Measurements from ENCODE around the gene STX16. TPM values are rescaled to one million over a fixed set of nuclear protein-coding genes. Genes with fewer than 3 reads are reported as not detected.
A peak's percentile ranks its signal among the peaks of the same experiment; 100 is the strongest.

STX16 gene
- total and polyA plus RNA-seq, 2 of the 13 experiments (the other 11 are each of a cell fraction or from before 2014, with no cell fraction given): 28.0 to 72.7 TPM

DNA sequence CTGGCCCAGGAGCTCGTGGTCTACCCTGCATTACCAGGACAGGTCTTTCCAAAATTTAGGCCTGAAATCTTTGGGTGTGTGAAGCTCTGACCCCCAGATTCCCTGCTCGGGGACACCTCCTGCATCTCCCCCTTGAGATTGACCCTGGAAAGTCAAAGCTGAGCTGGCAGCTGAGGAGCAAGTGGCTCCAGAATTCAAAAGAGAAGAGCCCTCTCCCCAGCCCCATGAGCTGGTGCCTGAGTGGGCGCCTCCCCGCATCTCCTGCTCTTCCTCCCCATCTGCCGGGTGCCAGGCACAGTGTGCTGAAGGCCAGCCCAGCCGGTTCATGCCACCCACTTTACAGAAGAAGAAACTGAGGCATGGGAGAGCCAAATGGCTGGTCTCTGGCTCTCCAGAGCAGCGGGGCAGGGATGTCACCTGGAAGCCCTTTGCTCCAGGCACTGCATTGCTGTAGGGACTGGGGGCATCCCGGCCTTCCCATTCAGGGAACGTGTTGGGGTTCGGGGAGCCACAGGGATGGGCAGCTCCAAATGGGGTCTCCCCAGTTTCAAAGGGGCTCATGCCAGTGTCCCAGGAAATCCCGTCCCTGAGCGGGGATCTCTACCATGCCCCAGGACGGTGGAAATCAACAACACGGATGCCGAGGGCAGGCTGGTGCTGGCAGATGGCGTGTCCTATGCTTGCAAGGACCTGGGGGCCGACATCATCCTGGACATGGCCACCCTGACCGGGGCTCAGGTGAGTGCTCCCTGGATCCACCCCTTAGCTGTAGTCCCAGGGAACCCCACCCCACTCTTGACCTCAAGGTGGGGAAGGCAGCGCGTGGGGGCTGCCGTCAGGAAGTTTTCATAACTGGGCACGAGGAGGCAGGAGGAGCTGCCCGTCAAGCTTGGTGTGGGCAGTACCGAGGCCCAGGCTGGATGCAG lies 62.0 kb downstream of the STX16 start:
- H3K27ac ChIP-seq (ENCODE audit: extremely low read length, insufficient read depth, low read length): no peak overlapping the region
- DNase-seq (ENCODE audit: low spot score) (no peak), FAIRE-seq (no peak), ATAC-seq (no peak)
- no peaks in the 10 kb centered on the region for H3K9me3 ChIP-seq (ENCODE audit: low read length)
- no peak overlapping the region for H3K4me2 ChIP-seq (ENCODE audit: low read depth, low read length)
- BruUV-seq (replicated peaks): no TSS peak
- intact Hi-C loops (cut with micrococcal nuclease; ENCODE audit: unreplicated experiment) (no loop called here), in situ Hi-C loops (cut with HindIII; ENCODE audit: extremely low pct_ligation_motif_present, low pct_unique_long_range_greater_than_20kb) (no loop called here)
- H3K79me2 ChIP-seq (ENCODE audit: insufficient read depth, low read length): no peaks in the 10 kb centered on the region
- H3K27me3 ChIP-seq (ENCODE audit: control insufficient read depth in 1 of 2, insufficient read depth in 2 of 2, low read length in 2 of 2): no peaks in the 10 kb centered on the region
- ChIA-PET CTCF (ENCODE audit: low intra/inter-chr PET ratio, low total read pairs) (no interaction called here), POLR2A (no interaction called here)
- H4K20me1 ChIP-seq (ENCODE audit: insufficient read depth, low read length): no peaks in the 10 kb centered on the region; the same call in 1 of the 2 replicates
- no peak overlapping the region for H3K4me3 ChIP-seq (replicated peaks in 1 of 3; ENCODE audit: insufficient read depth in 1 of 3, low read depth in 2 of 3, low read length in 3 of 3)
- no peak overlapping the region for H3K9ac ChIP-seq (ENCODE audit: insufficient read depth, low read depth, low read length)
- 92% methylated on average over 23 of the region's 24 CpGs for WGBS (ENCODE audit: low lambda C conversion rate)
- H3K36me3 ChIP-seq (replicated peaks in 1 of 2; ENCODE audit: control insufficient read depth in 1 of 2, insufficient read depth in 2 of 2, low read length in 2 of 2): no peaks in the 10 kb centered on the region
- H2AFZ ChIP-seq (ENCODE audit: low read length): no peak overlapping the region
- peaks cover 21% of the 10 kb centered on the region for H3K4me1 ChIP-seq (ENCODE audit: insufficient read depth, low read length)
- TF ChIP-seq ZSCAN21 (CRISPR knock-in tag; IDR thresholded peaks at IDR 0.05; ENCODE audit: borderline replicate concordance) (no peak), SP1 (IDR thresholded peaks at IDR 0.05) (no peak), SP1 (CRISPR knock-in tag; IDR thresholded peaks at IDR 0.05) (no peak), MEIS2 (CRISPR knock-in tag; IDR thresholded peaks at IDR 0.05) (no peak), ZBTB7B (CRISPR knock-in tag; IDR thresholded peaks at IDR 0.05) (no peak), RXRA (CRISPR knock-in tag; IDR thresholded peaks at IDR 0.05) (no peak), ZNF20 (CRISPR knock-in tag; IDR thresholded peaks at IDR 0.05) (no peak), MXD4 (CRISPR knock-in tag; IDR thresholded peaks at IDR 0.05) (no peak), BHLHE40 (IDR thresholded peaks at IDR 0.05; ENCODE audit: low read length) (no peak), ZNF296 (CRISPR knock-in tag; conservative IDR thresholded peaks at IDR 0.05) (no peak), MBNL3 (CRISPR knock-in tag; conservative IDR thresholded peaks at IDR 0.05) (no peak), HNRNPL (IDR thresholded peaks at IDR 0.05; ENCODE audit: low read depth, low read length) (0 out of 2 replicates have a peak, but pooled peaks have one; percentile 22), IRX3 (CRISPR knock-in tag; IDR thresholded peaks at IDR 0.05; ENCODE audit: borderline replicate concordance, low read depth) (no peak), DNMT1 (CRISPR knock-in tag; IDR thresholded peaks at IDR 0.05) (no peak), JARID2 (CRISPR knock-in tag; IDR thresholded peaks at IDR 0.05; ENCODE audit: insufficient replicate concordance) (no peak), CHD2 (IDR thresholded peaks at IDR 0.05; ENCODE audit: low read depth, low read length) (no peak), AGO2 (optimal IDR thresholded peaks at IDR 0.05; ENCODE audit: low read depth, low read length) (peak; percentile 72)
- TF ChIP-seq, protein P1, sequence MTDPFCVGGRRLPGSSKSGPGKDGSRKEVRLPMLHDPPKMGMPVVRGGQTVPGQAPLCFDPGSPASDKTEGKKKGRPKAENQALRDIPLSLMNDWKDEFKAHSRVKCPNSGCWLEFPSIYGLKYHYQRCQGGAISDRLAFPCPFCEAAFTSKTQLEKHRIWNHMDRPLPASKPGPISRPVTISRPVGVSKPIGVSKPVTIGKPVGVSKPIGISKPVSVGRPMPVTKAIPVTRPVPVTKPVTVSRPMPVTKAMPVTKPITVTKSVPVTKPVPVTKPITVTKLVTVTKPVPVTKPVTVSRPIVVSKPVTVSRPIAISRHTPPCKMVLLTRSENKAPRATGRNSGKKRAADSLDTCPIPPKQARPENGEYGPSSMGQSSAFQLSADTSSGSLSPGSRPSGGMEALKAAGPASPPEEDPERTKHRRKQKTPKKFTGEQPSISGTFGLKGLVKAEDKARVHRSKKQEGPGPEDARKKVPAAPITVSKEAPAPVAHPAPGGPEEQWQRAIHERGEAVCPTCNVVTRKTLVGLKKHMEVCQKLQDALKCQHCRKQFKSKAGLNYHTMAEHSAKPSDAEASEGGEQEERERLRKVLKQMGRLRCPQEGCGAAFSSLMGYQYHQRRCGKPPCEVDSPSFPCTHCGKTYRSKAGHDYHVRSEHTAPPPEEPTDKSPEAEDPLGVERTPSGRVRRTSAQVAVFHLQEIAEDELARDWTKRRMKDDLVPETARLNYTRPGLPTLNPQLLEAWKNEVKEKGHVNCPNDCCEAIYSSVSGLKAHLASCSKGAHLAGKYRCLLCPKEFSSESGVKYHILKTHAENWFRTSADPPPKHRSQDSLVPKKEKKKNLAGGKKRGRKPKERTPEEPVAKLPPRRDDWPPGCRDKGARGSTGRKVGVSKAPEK (CRISPR knock-in tag; IDR thresholded peaks at IDR 0.05; ENCODE audit: borderline replicate concordance): no peak
- TF ChIP-seq, protein P2, sequence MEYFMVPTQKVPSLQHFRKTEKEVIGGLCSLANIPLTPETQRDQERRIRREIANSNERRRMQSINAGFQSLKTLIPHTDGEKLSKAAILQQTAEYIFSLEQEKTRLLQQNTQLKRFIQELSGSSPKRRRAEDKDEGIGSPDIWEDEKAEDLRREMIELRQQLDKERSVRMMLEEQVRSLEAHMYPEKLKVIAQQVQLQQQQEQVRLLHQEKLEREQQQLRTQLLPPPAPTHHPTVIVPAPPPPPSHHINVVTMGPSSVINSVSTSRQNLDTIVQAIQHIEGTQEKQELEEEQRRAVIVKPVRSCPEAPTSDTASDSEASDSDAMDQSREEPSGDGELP (IDR thresholded peaks at IDR 0.05; ENCODE audit: borderline replicate concordance, low read depth): no peak
- TF ChIP-seq, protein P3, sequence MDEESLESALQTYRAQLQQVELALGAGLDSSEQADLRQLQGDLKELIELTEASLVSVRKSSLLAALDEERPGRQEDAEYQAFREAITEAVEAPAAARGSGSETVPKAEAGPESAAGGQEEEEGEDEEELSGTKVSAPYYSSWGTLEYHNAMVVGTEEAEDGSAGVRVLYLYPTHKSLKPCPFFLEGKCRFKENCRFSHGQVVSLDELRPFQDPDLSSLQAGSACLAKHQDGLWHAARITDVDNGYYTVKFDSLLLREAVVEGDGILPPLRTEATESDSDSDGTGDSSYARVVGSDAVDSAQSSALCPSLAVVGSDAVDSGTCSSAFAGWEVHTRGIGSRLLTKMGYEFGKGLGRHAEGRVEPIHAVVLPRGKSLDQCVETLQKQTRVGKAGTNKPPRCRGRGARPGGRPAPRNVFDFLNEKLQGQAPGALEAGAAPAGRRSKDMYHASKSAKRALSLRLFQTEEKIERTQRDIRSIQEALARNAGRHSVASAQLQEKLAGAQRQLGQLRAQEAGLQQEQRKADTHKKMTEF (CRISPR knock-in tag; IDR thresholded peaks at IDR 0.05): no peak
